ENCODE measurements around the gene MRPL16.

The MRPL16 gene

DNA sequence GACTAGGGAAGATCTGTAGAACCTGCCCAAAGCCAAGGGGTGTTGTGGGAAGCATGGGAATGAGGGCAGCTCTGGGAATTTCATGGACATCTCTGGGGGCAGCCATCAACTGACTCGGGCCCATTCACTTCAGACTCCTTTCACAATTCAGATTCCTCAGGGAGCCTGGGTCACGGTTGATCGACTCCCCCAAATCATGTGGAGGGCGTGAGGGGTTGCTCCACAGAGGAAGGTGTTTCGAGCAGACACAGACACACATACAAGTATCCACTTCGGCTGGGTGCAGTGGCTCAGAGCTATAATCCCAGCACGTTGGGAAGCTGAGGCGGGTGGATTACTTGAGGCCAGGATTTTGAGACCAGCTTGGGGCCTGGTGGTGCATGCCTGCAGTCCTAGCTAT, 39.7 kb downstream of the MRPL16 start:
- no peak for DNase-seq (ENCODE audit: low spot score)

DNA sequence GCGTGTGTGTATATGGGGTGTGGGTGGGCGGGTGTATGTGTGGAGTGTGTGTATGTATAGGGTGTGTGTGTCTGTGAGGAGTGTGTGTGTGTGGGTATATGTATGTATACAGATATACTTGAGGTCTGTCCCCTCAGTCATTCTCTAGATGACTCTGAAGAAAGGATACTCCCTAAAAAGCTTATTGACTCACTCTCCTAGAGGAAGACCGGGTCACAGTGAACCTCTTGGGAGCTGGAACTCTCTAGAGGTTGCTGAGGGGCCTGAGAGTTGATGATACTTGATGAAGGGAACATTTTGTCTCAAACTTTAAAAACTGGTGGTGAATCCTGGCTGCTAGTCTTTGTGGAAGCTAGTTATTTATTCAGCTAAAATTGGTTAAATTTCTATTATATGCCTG, 40.3 kb downstream of the MRPL16 start:
- no peak for DNase-seq (ENCODE audit: low spot score)

DNA sequence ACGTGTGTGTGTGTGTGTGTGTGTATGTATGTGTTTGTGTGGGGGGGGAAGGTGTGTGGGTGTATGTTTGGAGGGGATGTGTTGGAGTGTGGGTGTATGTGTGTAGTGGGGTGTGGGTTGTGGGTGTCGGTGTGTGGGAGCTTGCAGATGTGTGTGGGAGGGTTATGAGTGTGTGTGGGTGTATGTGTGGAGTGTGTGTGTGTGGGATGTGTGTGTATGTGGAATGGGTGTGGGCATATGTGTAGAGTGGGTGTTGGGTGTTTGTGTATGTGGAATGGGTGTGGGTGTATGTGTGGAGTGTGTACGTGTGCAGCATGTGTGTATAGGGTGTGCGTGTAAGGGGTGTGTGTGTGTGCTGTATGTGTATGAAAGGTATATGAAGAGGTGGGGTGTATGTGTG, 40.8 kb downstream of the MRPL16 start:
- no peak for DNase-seq (ENCODE audit: low spot score)

DNA sequence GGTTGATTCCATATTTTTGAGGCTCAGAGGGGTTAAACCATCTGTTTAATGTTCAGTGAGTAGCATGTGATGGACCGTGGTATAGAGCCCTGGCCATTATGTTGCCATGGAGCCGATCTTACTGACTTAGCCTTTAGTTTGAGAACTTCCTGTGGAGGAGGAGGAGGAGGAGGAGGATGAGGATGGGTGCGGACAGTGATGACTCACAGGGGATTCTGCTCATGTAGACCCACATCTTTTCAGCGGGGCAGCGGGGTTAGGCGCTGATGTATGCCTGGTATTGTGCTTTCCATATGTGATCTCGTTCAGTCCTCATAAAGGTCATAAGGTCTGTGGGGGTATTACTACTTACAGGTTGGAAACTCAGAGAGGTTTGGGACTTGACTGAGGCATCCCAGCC, 41.5 kb downstream of the MRPL16 start:
- DNase-seq (ENCODE audit: low spot score) = no peak

DNA sequence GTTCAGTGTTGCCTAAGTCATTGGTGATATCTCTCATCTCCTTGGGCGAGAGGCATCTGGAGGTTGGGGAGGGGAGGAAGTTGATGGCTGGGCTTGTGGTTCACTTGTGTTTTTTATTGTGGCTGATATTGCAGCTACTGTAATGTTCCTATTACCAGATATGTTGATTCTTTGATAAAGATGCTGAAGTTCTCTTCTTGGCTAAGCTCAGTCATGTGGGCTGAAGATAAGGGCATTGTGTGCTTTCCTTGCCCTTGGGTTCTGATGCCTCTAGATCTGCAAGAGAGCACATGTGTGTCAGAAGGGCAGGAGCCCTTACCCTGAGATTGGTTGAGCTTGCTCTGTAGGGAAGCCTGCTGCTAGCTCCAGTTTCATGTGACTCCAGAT, 43.4 kb downstream of the MRPL16 start:
- DNase-seq (ENCODE audit: low spot score) = no peak

DNA sequence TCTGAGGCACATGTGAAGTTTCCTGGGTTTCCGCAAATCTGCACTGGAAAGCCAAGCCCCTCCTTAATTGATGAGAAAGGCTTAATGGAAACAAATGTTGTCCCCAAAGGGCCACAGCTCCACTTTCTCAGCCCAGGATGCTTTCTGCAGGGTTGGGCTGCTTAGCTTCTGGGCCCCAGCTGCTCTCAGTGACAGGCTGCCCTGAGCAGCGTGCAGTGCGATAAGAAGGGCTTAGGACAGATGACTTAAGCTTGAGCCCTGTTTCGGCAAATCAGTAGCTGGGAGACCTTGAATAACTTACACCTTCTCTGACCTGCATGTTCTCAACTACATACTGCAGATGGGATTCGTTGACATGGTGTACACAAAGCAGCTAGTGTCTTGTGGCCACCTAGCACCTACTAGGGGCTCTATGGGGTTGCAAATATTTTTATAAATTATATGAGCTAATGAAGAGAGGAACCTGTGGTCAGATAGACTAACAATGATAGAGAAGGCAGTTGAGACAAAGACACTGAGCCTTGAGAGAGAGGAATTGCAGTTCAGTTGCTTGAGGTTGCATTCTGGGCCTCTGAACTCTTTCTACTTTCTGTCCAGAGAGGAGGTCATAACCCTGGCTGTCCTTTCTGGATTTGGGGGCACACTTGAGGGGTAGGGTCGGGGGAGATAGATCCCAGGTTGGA, 43.9 kb downstream of the MRPL16 start:
- DNase-seq (ENCODE audit: low spot score) = no peak

DNA sequence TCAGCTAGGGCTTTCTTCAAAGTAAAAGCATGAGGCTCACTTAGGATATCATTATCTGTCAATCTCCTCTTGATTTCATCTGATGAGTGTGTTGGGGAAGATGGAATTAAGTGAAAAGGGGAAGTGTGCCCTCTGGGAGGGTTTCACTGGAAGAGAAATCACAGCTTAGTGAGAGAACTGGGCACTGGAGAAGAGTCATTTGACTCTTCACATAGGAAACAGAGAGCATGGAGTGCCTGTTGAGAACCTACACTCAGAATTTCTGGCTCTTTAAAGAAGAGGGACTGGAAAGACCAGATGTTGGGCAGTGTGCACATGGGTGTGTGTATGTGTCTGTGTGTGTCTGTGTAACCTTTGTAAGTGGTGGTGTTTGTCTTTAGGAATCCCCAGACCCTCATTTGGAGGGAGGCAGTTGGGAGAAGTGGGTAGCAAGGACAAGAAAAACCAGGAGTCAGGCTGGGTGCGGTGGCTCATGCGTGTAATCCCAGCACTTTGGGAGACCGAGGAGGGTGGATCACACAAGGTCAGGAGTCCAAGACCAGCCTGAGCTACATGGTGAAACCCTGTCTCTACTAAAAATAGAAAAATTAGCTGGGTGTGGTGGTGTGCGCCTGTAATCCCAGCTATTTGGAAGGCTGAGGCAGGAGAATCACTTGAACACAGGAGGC, 45.4 kb downstream of the MRPL16 start:
- DNase-seq (ENCODE audit: low spot score) = no peak

DNA sequence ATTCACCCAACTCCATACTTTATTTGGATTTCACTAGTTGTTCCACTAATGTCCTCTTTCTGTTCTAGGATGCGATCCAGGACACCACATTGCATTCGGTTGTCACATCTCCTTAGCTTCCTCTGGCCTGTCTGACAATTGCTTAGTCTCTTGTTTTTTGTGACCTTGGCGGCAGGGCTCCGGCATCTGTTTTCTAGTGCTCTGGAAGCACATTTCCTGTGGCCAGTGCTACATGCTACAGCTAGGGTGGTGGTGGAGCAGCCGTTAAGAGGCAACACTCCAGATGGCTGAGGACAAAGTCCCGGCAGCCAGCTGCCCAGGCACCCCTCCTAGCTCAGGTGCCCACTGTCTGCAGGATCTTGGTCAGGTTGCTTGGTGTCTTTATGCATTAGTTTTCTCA, 48.6 kb downstream of the MRPL16 start:
- DNase-seq (ENCODE audit: low spot score) = no peak

DNA sequence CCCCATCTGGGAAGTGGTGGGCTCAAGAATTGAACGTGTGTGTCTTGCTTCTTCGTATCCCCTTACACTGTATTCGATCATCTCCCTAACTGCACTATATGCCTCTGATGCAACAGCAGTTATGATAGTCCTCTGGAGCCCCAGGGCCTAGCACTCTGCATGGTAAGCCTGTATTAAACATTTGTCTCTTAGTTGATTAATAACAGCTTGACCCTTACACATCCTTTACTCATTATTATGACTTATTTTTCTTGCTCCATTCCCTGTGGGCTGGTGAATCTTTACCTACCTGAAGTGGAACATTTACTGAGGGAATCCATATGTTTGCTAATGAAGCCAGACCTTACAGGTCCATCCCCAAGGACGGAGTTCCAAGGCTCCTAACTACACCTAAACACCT, 49.8 kb downstream of the MRPL16 start:
- no peak for DNase-seq (ENCODE audit: low spot score)

DNA sequence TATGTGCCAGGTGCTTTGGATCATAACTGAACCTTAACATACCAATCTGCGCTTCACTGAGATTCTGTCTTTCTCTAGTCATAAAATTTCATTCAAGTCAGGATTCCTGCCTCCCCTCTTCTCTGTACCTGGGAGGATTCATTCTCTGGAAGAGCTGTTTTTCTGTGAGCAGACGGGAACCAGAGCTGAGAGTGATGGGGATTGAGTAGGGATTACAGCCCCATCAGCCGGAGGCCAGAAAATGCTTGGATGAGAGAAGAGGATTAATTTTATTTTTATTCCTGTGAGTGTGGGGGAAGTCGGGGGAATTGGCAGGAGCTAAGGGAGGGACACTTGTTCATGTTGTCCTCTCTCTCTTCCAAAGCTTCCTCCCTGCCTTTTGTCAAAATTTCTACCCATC, 50.7 kb downstream of the MRPL16 start:
- DNase-seq (ENCODE audit: low spot score) = no peak

DNA sequence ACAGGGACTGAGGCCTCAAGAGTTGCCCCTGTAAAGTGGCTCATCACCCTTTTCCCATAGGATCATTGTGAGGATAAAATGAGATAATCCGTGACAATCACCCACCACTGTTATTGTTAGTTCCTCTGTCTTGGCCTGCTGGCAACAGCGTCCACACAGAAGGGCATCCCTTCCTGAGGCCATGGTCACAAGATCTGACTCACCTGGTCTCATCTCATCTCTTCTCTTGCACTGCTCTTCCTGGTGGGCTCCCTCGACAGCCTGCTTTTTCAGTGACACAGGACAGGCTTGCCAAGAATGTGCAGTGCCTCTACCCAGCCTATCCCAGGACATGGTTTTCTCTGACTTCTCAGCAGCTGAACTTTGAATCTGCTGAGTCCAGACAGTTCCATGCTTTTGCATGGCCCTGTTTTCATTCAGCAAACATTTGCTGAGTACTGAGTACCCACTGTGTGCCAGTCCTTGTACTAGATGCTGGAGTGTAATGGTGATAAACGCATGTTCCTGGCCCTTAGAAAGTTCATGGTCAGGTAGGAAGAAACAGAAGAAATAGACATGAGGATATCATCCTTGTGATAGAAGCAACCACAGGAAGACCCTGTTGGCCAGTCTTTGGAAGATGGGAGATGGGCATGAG, 52.1 kb downstream of the MRPL16 start:
- no peak for DNase-seq (ENCODE audit: low spot score)

DNA sequence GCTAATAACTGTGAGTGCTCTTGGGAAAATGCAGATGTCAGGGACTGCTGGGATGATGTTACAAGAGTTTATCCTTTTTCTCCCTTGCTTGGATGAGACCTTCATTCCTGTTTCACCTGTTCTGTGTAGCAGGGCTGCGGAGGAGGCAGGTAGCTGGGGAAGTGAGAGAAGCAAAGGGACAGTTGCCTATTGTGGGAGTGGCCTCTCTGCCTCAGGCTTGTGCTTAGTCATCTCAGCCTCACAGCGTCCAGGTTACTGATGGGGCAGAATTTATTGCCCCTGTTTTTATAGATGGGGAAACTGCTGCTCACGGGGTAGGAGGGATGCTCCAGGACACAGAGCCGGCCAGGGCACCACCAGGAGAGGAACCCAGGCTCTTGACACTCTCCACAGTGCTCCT, 53.7 kb downstream of the MRPL16 start:
- peak; percentile 19 for DNase-seq (ENCODE audit: low spot score)

DNA sequence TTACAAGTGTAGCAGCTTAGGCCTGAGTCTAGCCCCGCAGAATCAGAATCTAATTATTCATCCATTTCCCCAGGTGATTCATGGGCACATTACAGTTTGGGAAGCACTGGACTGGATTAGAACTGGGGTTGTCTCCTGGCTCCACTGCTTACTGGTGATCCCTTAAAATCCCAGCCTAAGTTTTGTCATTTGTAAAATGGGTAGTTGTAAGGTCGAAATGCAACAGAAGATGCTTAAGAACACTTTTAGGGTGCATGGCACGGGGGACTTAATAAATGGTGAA, 54.1 kb downstream of the MRPL16 start:
- peak; percentile 11 for DNase-seq (ENCODE audit: low spot score)

Data from cerebellar cortex (tissue), 1 donor.